Osteoblast (primary cell): ENCODE measurements around the gene EPN1. TPM values are rescaled to one million over a fixed set of nuclear protein-coding genes. Genes with fewer than 3 reads are reported as not detected.
A peak's percentile ranks its signal among the peaks of the same experiment; 100 is the strongest.

ENCODE experiments used
- DNase-seq: peaks from one replicate; pipeline ENCODE4 v3.0.0; 2011; ENCODE audit warnings: low spot score, mixed read lengths; ENCODE audit not compliant: insufficient read length; ENCODE audit errors: missing footprints
- H2AFZ ChIP-seq: 2 replicates; pipeline ENCODE4 v1.6.0; 2011; ENCODE audit warnings: mild to moderate bottlenecking, low read length
- H3K27ac ChIP-seq: 2 replicates; pipeline ENCODE4 v1.5.1; 2011; ENCODE audit warnings: mild to moderate bottlenecking, low read depth, low read length, moderate library complexity
- H3K27me3 ChIP-seq: 2 replicates; pipeline ENCODE4 v1.6.0; 2012; ENCODE audit warnings: mild to moderate bottlenecking, control low read depth, inconsistent platforms, low read length, moderate library complexity; ENCODE audit not compliant: insufficient read depth
- H3K36me3 ChIP-seq: 2 replicates; pipeline ENCODE4 v1.5.1; 2011; ENCODE audit warnings: mild to moderate bottlenecking, low read length, control low read depth, moderate library complexity; ENCODE audit not compliant: insufficient read depth
- H3K4me1 ChIP-seq: 2 replicates; pipeline ENCODE4 v1.5.1; 2011; ENCODE audit warnings: mild to moderate bottlenecking, low read length, control low read depth, moderate library complexity; ENCODE audit not compliant: insufficient read depth
- H3K4me2 ChIP-seq: 2 replicates; pipeline ENCODE4 v1.6.0; 2011; ENCODE audit warnings: mild to moderate bottlenecking, low read length; ENCODE audit not compliant: insufficient read depth
- H3K4me3 ChIP-seq: fragments of 200-600 bp; sonication (generic); 3 replicates; pipeline ENCODE4 v1.5.1; 2012; ENCODE audit warnings: mild to moderate bottlenecking, low read length, inconsistent platforms; ENCODE audit not compliant: insufficient read depth
- H3K79me2 ChIP-seq: 2 replicates; pipeline ENCODE4 v1.6.0; 2012; ENCODE audit warnings: mild to moderate bottlenecking, low read length, control low read depth, inconsistent platforms; ENCODE audit not compliant: insufficient read depth
- H3K9me3 ChIP-seq: 2 replicates; pipeline ENCODE4 v1.5.1; 2011; ENCODE audit warnings: low read depth, low read length, control low read depth
- H4K20me1 ChIP-seq: 2 replicates; pipeline ENCODE4 v1.6.0; 2012; ENCODE audit warnings: mild to moderate bottlenecking, low read length, control low read depth; ENCODE audit not compliant: insufficient read depth
- total RNA-seq: library from RNA; depleted of rRNA; stranded (reverse); fragments of >200 nt; gene quantifications from 2 replicates; pipeline ENCODE4 v1.2.3, GENCODE V29; 2012
- TF ChIP-seq, protein P1 (sequence below): IDR thresholded peaks from 2 replicates; pipeline ENCODE4 v1.5.1; 2011; ENCODE audit warnings: mild to moderate bottlenecking, low read depth, low read length, moderate library complexity; ENCODE audit errors: extremely low read depth

EPN1 gene
- total RNA-seq, 1 donor = 31.5 TPM

DNA sequence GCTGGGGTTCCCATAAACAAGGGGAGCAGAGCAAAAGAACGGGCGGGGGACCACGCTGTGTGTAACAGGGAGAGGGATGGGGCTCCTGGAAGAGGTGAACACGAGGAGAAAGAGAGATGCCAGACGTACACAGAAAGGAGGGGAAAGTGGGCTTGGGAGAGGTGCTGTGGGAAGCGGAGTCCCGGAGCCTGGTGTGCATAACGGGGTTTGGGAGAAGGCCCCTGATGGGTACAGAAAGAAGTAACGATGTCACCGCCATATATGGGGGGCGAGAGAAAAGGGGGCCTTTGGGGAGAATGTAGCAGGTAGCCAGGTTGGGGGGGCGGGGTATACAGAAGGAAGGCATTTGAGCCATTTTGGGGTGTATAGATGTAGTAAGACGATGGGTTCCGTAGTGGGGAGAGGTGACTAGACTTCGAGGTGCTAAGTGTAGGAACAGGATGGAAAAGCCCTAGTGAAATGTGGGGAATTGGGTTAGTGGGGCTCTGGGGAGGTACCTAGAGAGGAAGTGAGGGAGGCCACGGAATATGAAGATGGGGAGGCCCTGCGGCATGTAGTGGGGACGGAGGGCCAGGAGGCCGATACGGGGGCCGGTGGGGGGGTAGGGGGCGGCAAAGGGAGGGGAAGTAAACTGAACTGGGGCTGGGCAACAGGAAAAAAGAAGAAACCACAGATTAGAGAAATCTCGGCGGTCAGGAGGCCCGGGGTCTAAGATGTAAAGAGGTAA is 33.4 kb upstream of the EPN1 start:
- H3K27me3 ChIP-seq = no peaks in the 10 kb centered on the region
- peak overlapping the region; percentile 85 for H3K4me3 ChIP-seq
- H4K20me1 ChIP-seq = no peaks in the 10 kb centered on the region
- H3K27ac ChIP-seq = peak overlapping the region; percentile 61
- no peaks in the 10 kb centered on the region for H3K9me3 ChIP-seq
- DNase-seq = peak; percentile 78
- TF ChIP-seq, protein P1, sequence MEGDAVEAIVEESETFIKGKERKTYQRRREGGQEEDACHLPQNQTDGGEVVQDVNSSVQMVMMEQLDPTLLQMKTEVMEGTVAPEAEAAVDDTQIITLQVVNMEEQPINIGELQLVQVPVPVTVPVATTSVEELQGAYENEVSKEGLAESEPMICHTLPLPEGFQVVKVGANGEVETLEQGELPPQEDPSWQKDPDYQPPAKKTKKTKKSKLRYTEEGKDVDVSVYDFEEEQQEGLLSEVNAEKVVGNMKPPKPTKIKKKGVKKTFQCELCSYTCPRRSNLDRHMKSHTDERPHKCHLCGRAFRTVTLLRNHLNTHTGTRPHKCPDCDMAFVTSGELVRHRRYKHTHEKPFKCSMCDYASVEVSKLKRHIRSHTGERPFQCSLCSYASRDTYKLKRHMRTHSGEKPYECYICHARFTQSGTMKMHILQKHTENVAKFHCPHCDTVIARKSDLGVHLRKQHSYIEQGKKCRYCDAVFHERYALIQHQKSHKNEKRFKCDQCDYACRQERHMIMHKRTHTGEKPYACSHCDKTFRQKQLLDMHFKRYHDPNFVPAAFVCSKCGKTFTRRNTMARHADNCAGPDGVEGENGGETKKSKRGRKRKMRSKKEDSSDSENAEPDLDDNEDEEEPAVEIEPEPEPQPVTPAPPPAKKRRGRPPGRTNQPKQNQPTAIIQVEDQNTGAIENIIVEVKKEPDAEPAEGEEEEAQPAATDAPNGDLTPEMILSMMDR = no peak
- peaks cover 50% of the 10 kb centered on the region for H3K79me2 ChIP-seq
- H3K36me3 ChIP-seq = peaks cover 15% of the 10 kb centered on the region
- peaks cover 25% of the 10 kb centered on the region for H3K4me1 ChIP-seq
- H3K4me2 ChIP-seq = peak overlapping the region; percentile 98
- H2AFZ ChIP-seq = peak overlapping the region; percentile 22

DNA sequence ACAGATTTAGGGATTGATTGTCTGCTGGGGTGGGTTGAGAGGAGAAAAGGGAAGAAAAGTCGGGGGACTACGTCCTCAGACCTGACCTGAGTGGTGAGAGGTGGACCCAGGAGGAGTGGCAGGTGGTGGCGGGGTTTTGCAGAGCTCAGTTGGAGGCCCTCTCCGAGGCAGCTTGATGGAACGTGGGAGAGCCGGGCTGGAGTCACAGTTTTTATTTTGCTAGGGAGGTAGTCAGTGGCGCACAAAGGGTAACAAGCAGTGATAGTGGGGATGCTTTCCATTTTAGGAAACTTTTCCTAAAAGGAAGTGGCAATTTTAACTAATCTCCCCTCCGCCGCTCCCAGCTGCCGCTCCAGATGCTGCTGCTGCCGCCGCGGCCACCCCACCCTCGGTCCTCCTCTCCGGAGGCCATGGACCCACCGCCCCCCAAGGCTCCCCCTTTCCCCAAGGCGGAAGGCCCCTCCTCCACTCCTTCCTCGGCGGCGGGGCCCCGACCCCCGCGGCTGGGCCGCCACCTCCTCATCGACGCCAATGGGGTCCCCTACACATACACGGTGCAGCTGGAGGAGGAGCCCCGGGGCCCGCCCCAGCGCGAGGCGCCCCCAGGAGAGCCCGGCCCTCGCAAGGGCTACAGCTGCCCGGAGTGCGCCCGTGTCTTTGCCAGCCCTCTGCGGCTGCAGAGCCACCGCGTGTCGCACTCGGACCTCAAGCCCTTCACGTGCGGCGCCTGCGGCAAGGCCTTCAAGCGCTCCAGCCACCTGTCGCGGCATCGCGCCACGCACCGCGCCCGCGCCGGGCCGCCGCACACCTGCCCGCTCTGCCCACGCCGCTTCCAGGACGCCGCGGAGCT is 32.6 kb upstream of the EPN1 start:
- no peak overlapping the region for H2AFZ ChIP-seq
- TF ChIP-seq, protein P1 = no peak
- H3K27me3 ChIP-seq = no peaks in the 10 kb centered on the region
- H3K9me3 ChIP-seq = no peaks in the 10 kb centered on the region
- no peaks in the 10 kb centered on the region for H4K20me1 ChIP-seq
- peaks cover 46% of the 10 kb centered on the region for H3K79me2 ChIP-seq
- H3K4me2 ChIP-seq = peak overlapping the region; percentile 98
- peak; percentile 95 for DNase-seq
- peak overlapping the region; percentile 85 for H3K4me3 ChIP-seq
- H3K36me3 ChIP-seq = peaks cover 15% of the 10 kb centered on the region
- peaks cover 27% of the 10 kb centered on the region for H3K4me1 ChIP-seq
- peak overlapping the region; percentile 72 for H3K27ac ChIP-seq

DNA sequence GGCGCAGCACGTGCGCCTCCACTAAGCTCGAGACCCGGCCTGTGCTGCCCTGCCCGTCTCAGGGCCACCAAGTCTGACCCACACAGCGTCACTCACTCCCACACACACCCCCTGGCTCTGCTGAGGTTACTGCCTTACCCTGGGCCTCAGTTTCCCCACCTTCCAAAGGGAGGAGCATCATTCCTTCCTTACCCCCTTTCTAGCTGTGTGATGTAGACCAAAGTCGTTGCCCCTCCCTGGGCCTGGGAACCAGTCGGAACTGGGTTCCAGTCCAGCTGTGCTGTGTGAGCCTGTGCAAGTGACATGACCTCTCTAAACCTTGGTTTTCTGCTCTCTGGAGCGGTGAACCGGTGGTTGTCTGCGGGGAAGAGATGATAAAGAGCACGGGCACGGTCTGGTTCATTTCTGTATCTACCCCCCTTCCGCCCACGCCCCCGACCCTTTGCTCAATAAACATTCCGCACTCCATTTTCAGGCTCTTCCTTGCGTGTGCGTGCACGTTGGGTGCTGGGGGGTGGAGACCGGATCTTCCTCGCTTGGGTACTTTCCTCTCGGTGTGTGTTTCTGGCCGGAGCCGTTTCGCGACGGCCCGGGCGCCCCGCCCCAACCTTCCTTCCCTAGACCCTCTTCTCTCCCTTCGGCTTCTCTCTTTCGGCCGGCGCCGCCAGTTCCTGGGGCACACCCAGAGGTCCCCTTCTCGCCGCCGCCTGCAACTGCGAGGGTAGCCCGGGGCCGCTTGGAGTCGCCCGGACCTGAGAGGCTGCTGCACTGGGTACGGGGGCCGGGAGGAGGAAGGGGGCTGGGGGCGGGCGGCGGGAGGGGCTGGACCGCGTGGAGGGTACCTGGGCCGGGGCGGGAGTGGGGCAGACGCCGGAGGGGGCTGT is 31.8 kb upstream of the EPN1 start, which contains the start of gene ZNF581:
Gene ZNF581, plus strand, starts transcription at position 647 of the 884 bp plus-strand sequence. CDS start 923 bp downstream, outside the sequence.
- H3K27me3 ChIP-seq = no peaks in the 10 kb centered on the region
- H3K27ac ChIP-seq = peak within 1 kb of the TSS; percentile 72
- H2AFZ ChIP-seq = peak within 1 kb of the TSS; percentile 59
- peaks cover 42% of the 10 kb centered on the region for H3K79me2 ChIP-seq
- H4K20me1 ChIP-seq = no peaks in the 10 kb centered on the region
- H3K9me3 ChIP-seq = no peaks in the 10 kb centered on the region
- peaks cover 15% of the 10 kb centered on the region for H3K36me3 ChIP-seq
- H3K4me3 ChIP-seq = peak within 1 kb of the TSS; percentile 85
- DNase-seq = peak; percentile 99
- TF ChIP-seq, protein P1 = no peak
- H3K4me1 ChIP-seq = peaks cover 32% of the 10 kb centered on the region
- peak within 1 kb of the TSS; percentile 98 for H3K4me2 ChIP-seq
